Thoracic aorta (tissue), 2 donors: Measurements from ENCODE around the gene GPC6. TPM values are rescaled to one million over a fixed set of nuclear protein-coding genes. Genes with fewer than 3 reads are reported as not detected.
A peak's percentile ranks its signal among the peaks of the same experiment; 100 is the strongest.

Experiments used
- ATAC-seq: fragments of 150-250 bp; one replicate; pipeline ENCODE4 v1.8.0; 2017; ENCODE audit warnings: low read depth; ENCODE audit not compliant: insufficient number of reproducible peaks, low FRiP score
- DNase-seq: peaks from one replicate; pipeline ENCODE4 v3.0.0-alpha.2; 2020; ENCODE audit warnings: low spot score
- H3K27ac ChIP-seq, 2 donors: fragments of 200-600 bp; sonication (generic); 1 replicate in 1 of 2; 2 replicates in 1 of 2; pipeline ENCODE4 v1.5.1; 2016; ENCODE audit warnings: mild to moderate bottlenecking in 2 of 2, moderate library complexity in 2 of 2
- H3K27me3 ChIP-seq: fragments of 200-600 bp; sonication (generic); replicated peaks from 2 replicates; pipeline ENCODE4 v1.6.0; 2016; ENCODE audit warnings: mild to moderate bottlenecking; ENCODE audit not compliant: insufficient read depth
- H3K36me3 ChIP-seq: fragments of 200-600 bp; sonication (generic); one replicate; pipeline ENCODE4 v1.5.1; 2016
- H3K4me1 ChIP-seq, 2 donors: fragments of 200-600 bp; sonication (generic); 1 replicate in 1 of 2; 2 replicates in 1 of 2; pipeline versions ENCODE4 v1.5.1 to v1.6.0; 2016; ENCODE audit warnings: low read depth in 2 of 2, mild to moderate bottlenecking in 1 of 2; ENCODE audit not compliant: control insufficient read depth in 1 of 2
- H3K4me3 ChIP-seq: fragments of 200-600 bp; sonication (generic); 2 replicates; pipeline ENCODE4 v1.5.1; 2016; ENCODE audit warnings: mild to moderate bottlenecking
- H3K9me3 ChIP-seq: fragments of 200-600 bp; sonication (generic); 2 replicates; pipeline ENCODE4 v1.5.1; 2016
- CTCF ChIP-seq: fragments of 200-600 bp; sonication (generic); IDR thresholded peaks from one replicate; pipeline ENCODE4 v1.5.1; 2019; ENCODE audit warnings: antibody characterized with exemption
- total RNA-seq, 2 donors: library from RNA; depleted of rRNA; stranded (reverse); fragments of >200 nt; gene quantifications; one replicate each; pipeline versions ENCODE4 v1.1.0 to v1.2.3, GENCODE V29; 2016

GPC6 gene
- total RNA-seq, 2 donors from 2014 or later: 34.9 to 56.4 TPM

- DNase-seq: no peak
Measured at GRCh38 chr13:93235258-93236015, 8.8 kb downstream of the GPC6 start.

GRCh38 chr13:93238711-93239110 lies 12.1 kb downstream of the GPC6 start:
- H3K4me3 ChIP-seq: no peak overlapping the region
- no peak for ATAC-seq
- TF ChIP-seq CTCF: no peak
- H3K27me3 ChIP-seq: no peaks in the 10 kb centered on the region
- no peaks in the 10 kb centered on the region for H3K36me3 ChIP-seq
- H3K9me3 ChIP-seq: peaks cover 14% of the 10 kb centered on the region
- H3K4me1 ChIP-seq: peaks cover 0 to 18% of the 10 kb centered on the region in 2 donors
- DNase-seq: no peak
- H3K27ac ChIP-seq: no peak overlapping the region

More at GRCh38 chr13:93235258-93236015, 8.8 kb downstream of the GPC6 start:
- Histone ChIP-seq H3K27ac (no peak overlapping the region), H3K4me3 (no peak overlapping the region), H3K36me3 (no peaks in the 10 kb centered on the region), H3K4me1 (peaks cover 5 to 17% of the 10 kb centered on the region in 2 donors), H3K27me3 (no peaks in the 10 kb centered on the region), H3K9me3 (peaks cover 14% of the 10 kb centered on the region)
- no peak for TF ChIP-seq CTCF
- ATAC-seq: no peak

GRCh38 chr13:93243375-93244063 lies 16.9 kb downstream of the GPC6 start:
- no peak for TF ChIP-seq CTCF
- peak overlapping the region; percentile 73 for H3K4me3 ChIP-seq

GRCh38 chr13:93244141-93244917 lies 17.7 kb downstream of the GPC6 start:
- H3K4me1 ChIP-seq: peaks cover 2 to 9% of the 10 kb centered on the region in 2 donors
- H3K27ac ChIP-seq: peak overlapping the region; percentile 31 to 52

More at GRCh38 chr13:93243375-93244063, 16.9 kb downstream of the GPC6 start:
- DNase-seq: no peak
- peaks cover 0 to 9% of the 10 kb centered on the region in 2 donors for H3K4me1 ChIP-seq
- H3K9me3 ChIP-seq: peaks cover 12% of the 10 kb centered on the region
- H3K36me3 ChIP-seq: no peaks in the 10 kb centered on the region
- H3K27me3 ChIP-seq: no peaks in the 10 kb centered on the region
- peak overlapping the region in 1 of 2 donors; percentile 52 for H3K27ac ChIP-seq
- ATAC-seq: no peak

More at GRCh38 chr13:93244141-93244917, 17.7 kb downstream of the GPC6 start:
- ATAC-seq (no peak), DNase-seq (no peak)
- H3K27me3 ChIP-seq: no peaks in the 10 kb centered on the region
- peaks cover 4% of the 10 kb centered on the region for H3K9me3 ChIP-seq
- TF ChIP-seq CTCF: no peak
- no peaks in the 10 kb centered on the region for H3K36me3 ChIP-seq
- H3K4me3 ChIP-seq: peak overlapping the region; percentile 73
